NCI-H2196 (cell line): ENCODE results near the gene STRBP.
"Not testable (repeated sequence)": the region's sequence is repeated elsewhere in the genome, so short reads cannot be mapped to it uniquely, and the experiment has no call there.

Experiments used
- DNase-seq: peaks from one replicate; lab custom pipeline; 2025; ENCODE audit not compliant: unreplicated experiment; lab: John Stamatoyannopoulos, UW

Gene STRBP

GRCh38 chr9:123283455-123283854 lies 15.1 kb upstream of the STRBP start:
- no peak for DNase-seq

GRCh38 chr9:123283048-123283408 lies 14.6 kb upstream of the STRBP start:
- no peak for DNase-seq

DNA sequence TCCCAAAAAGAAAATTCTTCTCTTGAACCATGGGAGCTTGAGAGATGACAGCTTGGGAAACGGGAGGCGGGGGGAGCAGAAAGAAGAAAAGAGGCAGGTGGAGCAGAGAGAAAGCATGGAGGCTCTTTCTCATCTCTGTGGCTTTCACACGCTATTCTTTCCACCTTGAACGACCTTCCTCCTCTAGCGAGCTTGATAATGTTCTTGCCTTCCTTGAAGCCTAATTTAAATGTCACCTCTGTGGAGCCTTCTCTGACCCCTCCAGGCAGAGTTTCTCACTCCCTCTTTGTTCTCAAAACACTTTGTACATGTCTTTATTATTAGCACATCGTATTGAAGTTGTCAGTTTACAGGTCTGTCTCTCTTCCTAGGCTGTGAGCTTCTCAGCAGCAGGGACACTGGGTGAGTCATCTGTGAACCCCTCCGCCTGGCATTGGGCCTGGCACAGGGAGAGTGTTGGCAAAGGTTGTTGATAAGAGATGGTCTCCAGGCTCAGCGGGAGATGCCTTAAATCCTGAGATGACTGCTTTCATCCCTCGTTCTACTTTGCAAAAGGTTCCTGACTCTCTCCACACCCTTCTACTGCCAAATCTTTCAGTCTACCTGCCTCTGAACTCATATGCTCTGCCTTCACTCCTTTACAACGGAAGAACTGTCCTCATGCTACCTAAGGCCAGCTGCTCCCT lies 14.1 kb upstream of the STRBP start:
- peak; percentile 34 for DNase-seq

DNA sequence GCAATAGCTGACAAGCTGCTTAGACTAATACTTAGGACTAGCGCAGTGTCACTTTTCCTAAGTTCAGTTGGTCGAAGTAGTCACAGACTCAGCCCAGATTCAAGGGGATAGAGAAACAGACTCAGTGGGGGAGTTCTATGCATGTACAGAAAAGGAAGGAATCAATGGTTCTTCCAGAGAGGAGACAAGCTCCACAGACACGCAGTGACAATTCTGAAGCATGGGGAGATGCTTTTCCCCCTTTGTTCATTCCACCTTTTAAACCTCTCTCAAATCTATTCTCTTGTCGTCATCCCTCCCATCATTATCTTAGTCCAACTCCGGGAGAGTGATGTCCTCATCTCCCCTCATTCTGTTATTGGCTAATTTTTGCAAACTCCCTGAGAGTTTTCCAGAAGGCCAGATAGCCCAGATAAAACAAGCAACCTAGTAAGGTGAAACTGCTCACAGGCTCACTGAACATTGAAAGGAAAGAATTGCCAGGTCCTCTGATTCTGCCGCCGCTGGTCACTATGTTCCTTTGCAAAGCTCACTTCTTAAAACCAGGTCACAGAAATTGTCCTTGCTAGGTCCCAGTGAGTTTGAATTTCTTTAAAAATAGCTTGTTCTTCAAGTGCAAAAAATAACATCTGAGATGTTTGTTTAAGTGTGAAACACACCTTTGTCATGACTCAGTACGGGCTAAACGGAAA lies 13.4 kb upstream of the STRBP start:
- DNase-seq: no peak

DNA sequence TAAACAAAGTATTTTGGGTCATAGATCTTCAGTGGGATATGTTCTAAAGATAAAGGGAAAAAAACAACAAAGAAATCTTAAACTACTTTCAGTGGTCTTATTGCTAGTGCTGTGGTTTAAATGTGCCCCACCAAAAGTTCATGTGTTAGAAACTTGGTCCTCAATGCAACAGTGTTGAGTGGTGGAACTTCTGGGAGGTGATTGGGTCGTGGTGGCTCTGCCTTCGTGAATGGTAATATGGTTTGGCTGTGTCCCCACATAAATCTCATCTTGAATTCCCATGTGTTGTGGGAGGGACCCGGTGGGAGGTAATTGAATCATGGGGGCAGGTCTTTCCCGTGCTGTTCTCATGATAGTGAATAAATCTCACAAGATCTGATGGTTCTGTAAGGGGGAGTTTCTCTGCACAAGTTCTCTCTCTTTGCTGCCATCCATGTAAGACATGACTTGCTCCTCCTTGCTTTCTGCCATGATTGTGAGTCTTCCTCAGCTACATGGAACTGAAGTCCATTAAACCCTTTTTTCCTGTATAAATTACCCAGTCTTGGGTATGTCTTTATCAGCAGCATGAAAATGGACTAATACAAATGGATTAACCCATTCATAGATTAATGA lies 10.6 kb upstream of the STRBP start:
- DNase-seq: not testable (repeated sequence)

GRCh38 chr9:123278361-123278760 lies 10.0 kb upstream of the STRBP start:
- DNase-seq: no peak

DNA sequence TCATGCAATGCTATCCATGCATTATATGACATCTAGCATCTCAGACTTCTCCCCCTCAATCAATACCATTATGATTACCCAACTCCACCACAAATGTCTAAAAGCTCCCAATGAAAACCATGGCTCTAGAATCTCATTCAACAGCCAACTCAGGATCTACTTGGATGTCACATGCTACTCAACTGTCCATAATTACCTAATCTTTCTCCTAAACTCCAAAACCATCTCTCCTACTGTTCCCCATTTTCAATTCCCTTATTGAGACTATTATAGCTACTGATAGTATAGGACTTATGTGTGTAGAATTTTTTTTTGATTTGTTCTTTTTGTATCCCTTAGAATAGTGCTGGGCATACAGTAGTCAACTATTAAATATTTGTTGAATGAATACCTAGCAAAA lies 8.2 kb upstream of the STRBP start:
- DNase-seq: no peak

- DNase-seq: not testable (repeated sequence)
These were observed 2.7 kb upstream of the STRBP start for GRCh38 chr9:123271133-123271532.

DNA sequence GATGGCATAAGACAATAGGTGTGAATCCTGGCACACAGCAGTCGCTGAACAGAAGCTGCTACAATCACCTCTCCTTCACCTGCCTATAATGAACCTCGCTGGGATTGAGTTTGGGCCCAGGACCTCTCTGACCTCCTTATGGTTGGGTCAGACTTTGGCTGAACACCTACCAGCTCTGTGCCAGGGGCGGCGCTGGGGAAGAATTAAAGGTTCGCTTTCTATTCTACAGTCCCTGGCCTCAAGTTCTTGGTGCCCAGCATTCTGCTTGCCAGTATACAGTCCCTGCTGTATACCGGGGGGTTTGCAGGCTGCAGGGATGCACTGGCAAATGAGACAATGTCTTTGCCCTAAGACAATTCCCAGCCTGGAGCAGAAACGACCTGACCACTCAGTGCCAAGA lies 895 bp upstream of the STRBP start:
- no peak for DNase-seq

DNA sequence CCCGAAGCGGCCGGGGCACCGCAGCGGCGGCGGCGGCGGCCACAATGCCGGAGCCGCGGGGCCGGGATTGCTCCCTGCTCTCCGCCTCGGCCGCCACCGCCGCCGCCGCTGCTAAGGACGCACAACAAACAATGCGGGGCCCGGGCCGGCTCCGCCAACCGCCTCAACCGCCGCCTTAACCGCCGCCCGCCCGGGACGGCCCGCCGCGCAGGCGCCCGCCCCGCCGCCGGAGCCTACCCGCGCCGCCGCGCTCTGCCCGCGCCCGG lies 254 bp downstream of the STRBP start:
- peak; percentile 43 for DNase-seq

DNA sequence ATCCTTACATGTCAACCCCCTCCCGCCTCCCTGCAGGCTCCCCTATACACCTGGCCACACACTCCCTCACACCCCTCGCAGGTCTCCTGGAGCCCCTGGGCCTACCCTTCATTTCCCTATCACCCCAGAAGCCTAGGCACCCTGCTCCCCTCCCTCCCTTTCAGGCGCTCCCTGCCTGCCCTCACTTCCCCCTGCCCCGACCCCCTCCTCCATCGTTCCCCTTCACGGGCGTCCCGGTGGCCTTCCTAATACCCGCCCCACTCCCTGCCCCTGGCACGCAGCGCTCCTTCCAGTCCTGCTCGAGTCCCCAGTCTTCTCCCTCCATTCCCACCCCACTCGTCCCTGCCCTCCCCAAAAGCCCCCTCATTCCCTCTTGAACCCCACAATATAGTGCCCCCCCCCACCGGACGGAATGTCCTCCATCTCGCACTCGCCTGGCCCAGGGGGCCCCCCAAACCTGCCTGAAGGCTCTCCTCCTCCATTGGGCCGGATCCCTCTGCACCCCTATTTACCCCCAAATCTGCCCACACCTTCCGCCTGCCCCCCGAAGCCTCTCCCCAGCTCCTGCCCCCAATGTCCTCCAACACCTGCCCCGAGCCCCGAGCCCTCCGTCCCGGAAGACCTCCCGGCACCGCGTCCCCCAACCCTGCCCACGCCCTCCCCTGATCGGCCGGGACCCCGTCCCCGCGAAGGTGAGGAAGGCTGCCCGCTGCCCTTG lies 746 bp downstream of the STRBP start:
- no peak for DNase-seq

- no peak for DNase-seq
These were observed 1.6 kb downstream of the STRBP start for GRCh38 chr9:123266655-123267399.

- DNase-seq: no peak
These were observed 2.6 kb downstream of the STRBP start for GRCh38 chr9:123265833-123266232.

DNA sequence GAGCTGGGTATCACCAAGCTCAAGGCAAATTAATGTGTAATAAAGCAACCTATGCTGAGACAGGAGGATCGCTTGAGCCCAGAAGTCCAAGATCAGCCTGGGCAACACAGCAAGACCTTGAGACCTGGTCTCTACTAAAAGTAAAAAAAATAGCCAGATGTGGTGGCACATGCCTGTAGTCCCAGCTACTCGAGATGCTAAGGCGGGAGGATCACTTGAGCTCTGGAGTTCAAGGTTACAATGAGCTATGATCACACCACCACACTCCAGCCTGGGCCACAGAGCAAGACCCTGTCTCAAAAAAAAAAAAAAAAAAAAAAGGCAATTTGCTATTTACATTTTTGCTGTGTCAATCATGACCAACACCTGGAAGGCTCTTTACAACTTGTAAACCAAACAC lies 5.2 kb downstream of the STRBP start:
- no peak for DNase-seq

DNA sequence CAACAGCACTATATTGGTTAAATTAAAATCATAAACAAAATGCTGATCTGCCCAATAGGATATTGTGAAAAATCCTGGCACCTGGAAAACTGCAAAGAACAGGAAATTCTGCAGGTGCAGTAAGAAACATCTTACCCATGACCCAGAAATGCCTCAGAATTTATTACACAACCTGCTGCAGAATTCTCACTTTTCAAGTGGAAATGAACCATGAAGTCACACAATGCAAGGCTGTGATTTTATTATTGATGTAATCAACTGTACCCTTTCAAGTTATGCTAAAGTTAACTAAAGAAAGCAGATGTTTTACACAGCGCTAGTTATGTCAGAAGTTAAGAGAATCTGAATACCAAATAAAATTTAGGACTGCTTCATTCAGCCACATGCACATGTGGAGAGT lies 6.0 kb downstream of the STRBP start:
- no peak for DNase-seq

DNA sequence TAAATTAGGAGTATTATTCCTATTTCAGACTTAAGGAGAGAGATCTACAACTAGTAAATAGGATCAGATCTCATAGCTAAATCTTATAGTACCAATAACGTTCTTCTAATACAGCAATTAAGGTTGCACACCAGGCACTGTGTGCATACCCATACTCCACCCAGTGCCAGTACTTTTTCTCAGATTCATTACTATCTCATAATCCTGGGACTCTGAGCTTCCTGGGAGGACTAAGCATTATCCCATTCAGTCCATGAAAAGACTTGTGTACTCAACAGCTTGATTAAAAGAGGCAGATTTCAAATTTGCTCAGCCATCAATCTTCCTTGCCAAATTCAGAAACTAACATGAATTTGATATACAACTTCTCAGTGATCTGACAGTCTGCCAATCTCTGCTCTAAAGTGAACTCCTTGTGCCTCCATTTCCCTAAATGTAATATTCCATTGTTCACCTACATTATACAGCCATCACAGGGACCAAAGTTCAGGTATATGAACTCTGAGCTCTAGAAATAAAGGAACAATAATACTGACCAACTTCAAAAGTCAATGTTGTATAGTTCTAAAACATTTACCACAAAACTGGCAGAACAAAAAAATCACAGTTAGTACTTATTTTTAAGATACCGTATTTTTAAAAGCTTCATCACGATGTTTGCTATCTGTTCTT lies 7.2 kb downstream of the STRBP start:
- DNase-seq: no peak

GRCh38 chr9:123260340-123260739 lies 8.0 kb downstream of the STRBP start:
- DNase-seq: no peak

GRCh38 chr9:123257276-123257675 lies 11.1 kb downstream of the STRBP start:
- no peak for DNase-seq

DNA sequence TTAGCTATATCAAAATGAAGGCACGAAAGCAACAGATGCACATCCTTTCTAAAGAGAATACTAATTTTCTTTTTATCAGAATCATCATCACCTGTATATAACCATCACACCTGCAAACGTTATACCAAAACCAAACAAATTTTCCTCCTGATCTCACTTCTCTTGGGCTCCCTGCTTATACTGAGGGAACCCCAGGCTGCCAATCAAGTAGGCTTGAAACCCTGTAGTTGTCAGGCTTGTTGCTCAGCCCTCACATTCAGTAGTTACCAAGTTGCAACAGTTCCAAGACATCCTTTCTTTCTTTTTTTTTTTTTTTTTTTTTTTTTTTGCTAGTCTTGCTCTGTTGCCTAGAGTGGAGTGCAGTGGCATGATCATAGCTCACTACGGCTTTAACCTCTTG lies 12.7 kb downstream of the STRBP start:
- DNase-seq: no peak

GRCh38 chr9:123253204-123253603 lies 15.2 kb downstream of the STRBP start:
- no peak for DNase-seq

GRCh38 chr9:123251741-123252140 lies 16.6 kb downstream of the STRBP start:
- peak; percentile 61 for DNase-seq
